Measurements from ENCODE around the gene METTL23. TPM values are rescaled to one million over a fixed set of nuclear protein-coding genes. Genes with fewer than 3 reads are reported as not detected.
A peak's percentile ranks its signal among the peaks of the same experiment; 100 is the strongest.

The METTL23 gene
- 10 to 100 TPM; 31.9 to 57.7 (median 34.2) TPM for total RNA-seq
- total RNA-seq (2013) = 60.6 TPM

- Histone ChIP-seq H3K36me3 (ENCODE audit: control insufficient read depth, insufficient read depth, low read length) (peaks cover 30% of the 10 kb centered on the region), H3K27ac (ENCODE audit: low read length) (peak within 1 kb of the TSS; percentile 90), H3K9me3 (ENCODE audit: control insufficient read depth, insufficient read depth, low read length) (no peaks in the 10 kb centered on the region), H3K27me3 (ENCODE audit: control insufficient read depth, insufficient read depth, low read length) (no peaks in the 10 kb centered on the region), H3K4me3 (ENCODE audit: low read length) (peak within 1 kb of the TSS; percentile 94), H3K4me1 (ENCODE audit: control insufficient read depth, insufficient read depth, low read length) (peaks cover 49% of the 10 kb centered on the region)
- Mint-ChIP-seq H3K36me3 (peaks cover under 1% of the 10 kb centered on the region), H3K4me3 (peak within 1 kb of the TSS; percentile 98), H3K27ac (peak within 1 kb of the TSS; percentile 94 to 100), H3K9me3 (no peaks in the 10 kb centered on the region), H3K4me1 (peaks cover 26 to 27% of the 10 kb centered on the region in 2 donors), H3K27me3 (ENCODE audit: low read depth in 2 of 2) (no peaks in the 10 kb centered on the region)
- TF ChIP-seq CTCF (IDR thresholded peaks at IDR 0.05) = peak; percentile 53
- peak; percentile 72 to 89 (median 73) for ATAC-seq
- intact Hi-C loops (cut with micrococcal nuclease) = loop anchor here (1.0 to 5.0 kb wide), 3 partner anchors 8 to 945 kb away; partner anchors contain the start of gene UNK
- WGBS (ENCODE audit: insufficient coverage) = under 1% methylated on average over 71 of the region's 71 CpGs
- peak; percentile 91 to 97 for DNase-seq
Observed at GRCh38 chr17:76726776-76727718, at the start of gene METTL23. TSS of gene METTL23 (plus strand) at chr17:76726839. CDS start at chr17:76729711, 2,872 bp downstream.

GRCh38 chr17:76677406-76677805, 49.2 kb upstream of the METTL23 start:
- TF ChIP-seq CTCF (IDR thresholded peaks at IDR 0.05) = no peak
- Histone ChIP-seq H3K4me1 (ENCODE audit: control insufficient read depth, insufficient read depth, low read length) (peaks cover 53% of the 10 kb centered on the region), H3K27me3 (ENCODE audit: control insufficient read depth, insufficient read depth, low read length) (no peaks in the 10 kb centered on the region), H3K9me3 (ENCODE audit: control insufficient read depth, insufficient read depth, low read length) (no peaks in the 10 kb centered on the region), H3K27ac (ENCODE audit: low read length) (peak overlapping the region; percentile 50), H3K36me3 (ENCODE audit: control insufficient read depth, insufficient read depth, low read length) (no peaks in the 10 kb centered on the region), H3K4me3 (ENCODE audit: low read length) (no peak overlapping the region)
- H3K4me3 Mint-ChIP-seq = no peak overlapping the region
- H3K27me3 Mint-ChIP-seq (ENCODE audit: low read depth in 2 of 2) = no peaks in the 10 kb centered on the region
- no peaks in the 10 kb centered on the region for H3K9me3 Mint-ChIP-seq
- no peak for DNase-seq
- peaks cover 19 to 22% of the 10 kb centered on the region in 2 donors for H3K4me1 Mint-ChIP-seq
- ATAC-seq = no peak
- no peaks in the 10 kb centered on the region for H3K36me3 Mint-ChIP-seq
- 96% methylated on average over 16 of the region's 16 CpGs for WGBS (ENCODE audit: insufficient coverage)
- H3K27ac Mint-ChIP-seq = no peak overlapping the region
- intact Hi-C loops (cut with micrococcal nuclease) = no loop called here

- Histone ChIP-seq H3K4me1 (ENCODE audit: control insufficient read depth, insufficient read depth, low read length) (peaks cover 57% of the 10 kb centered on the region), H3K27ac (ENCODE audit: low read length) (peak overlapping the region; percentile 50), H3K36me3 (ENCODE audit: control insufficient read depth, insufficient read depth, low read length) (no peaks in the 10 kb centered on the region), H3K27me3 (ENCODE audit: control insufficient read depth, insufficient read depth, low read length) (no peaks in the 10 kb centered on the region), H3K9me3 (ENCODE audit: control insufficient read depth, insufficient read depth, low read length) (no peaks in the 10 kb centered on the region), H3K4me3 (ENCODE audit: low read length) (no peak overlapping the region)
- Mint-ChIP-seq H3K9me3 (no peaks in the 10 kb centered on the region), H3K36me3 (no peaks in the 10 kb centered on the region), H3K27me3 (ENCODE audit: low read depth in 2 of 2) (no peaks in the 10 kb centered on the region), H3K27ac (no peak overlapping the region), H3K4me3 (no peak overlapping the region), H3K4me1 (peaks cover 18 to 21% of the 10 kb centered on the region in 2 donors)
- peak; percentile 46 to 70 for DNase-seq
- ATAC-seq = peak; percentile 74 to 85 (median 78)
- TF ChIP-seq CTCF (IDR thresholded peaks at IDR 0.05) = no peak
- intact Hi-C loops (cut with micrococcal nuclease) = no loop called here
- 16% methylated on average over 12 of the region's 12 CpGs for WGBS (ENCODE audit: insufficient coverage)
Observed at GRCh38 chr17:76678330-76678729, 48.3 kb upstream of the METTL23 start.

All from natural killer cell (primary cell).